NCI-H82 (cell line): Measurements from ENCODE around the gene KEL.
"Not testable (repeated sequence)": the region's sequence is repeated elsewhere in the genome, so short reads cannot be mapped to it uniquely, and the experiment has no call there.

Experiments used
- DNase-seq: peaks from one replicate; lab custom pipeline; 2025; lab: John Stamatoyannopoulos, UW

KEL gene

GRCh38 chr7:142961973-142962926 lies at the start of gene KEL:
Gene KEL (minus strand): TSS chr7:142962363. CDS start chr7:142962206, 157 bp downstream.
- DNase-seq, result peak; percentile 92

GRCh38 chr7:143008007-143008901 lies 46.1 kb upstream of the KEL start:
- peak; percentile 81 for DNase-seq

GRCh38 chr7:143005632-143006260 lies 43.6 kb upstream of the KEL start:
- DNase-seq, result no peak

- DNase-seq, result peak; percentile 69
These were observed 41.4 kb upstream of the KEL start for GRCh38 chr7:143003393-143004051.

- no peak for DNase-seq
These were observed 40.7 kb upstream of the KEL start for GRCh38 chr7:143002898-143003297.

- peak; percentile 42 for DNase-seq
These were observed 39.9 kb upstream of the KEL start for GRCh38 chr7:143002106-143002505.

- no peak for DNase-seq
These were observed 38.5 kb upstream of the KEL start for GRCh38 chr7:143000648-143001047.

GRCh38 chr7:142999793-143000192 lies 37.6 kb upstream of the KEL start:
- DNase-seq, result no peak

- DNase-seq, result no peak
These were observed 36.8 kb upstream of the KEL start for GRCh38 chr7:142998966-142999365.

GRCh38 chr7:142997456-142997989 lies 35.4 kb upstream of the KEL start:
- no peak for DNase-seq

- DNase-seq, result no peak
These were observed 30.3 kb upstream of the KEL start for GRCh38 chr7:142992427-142992826.

- DNase-seq, result no peak
These were observed 22.1 kb upstream of the KEL start for GRCh38 chr7:142984297-142984696.

GRCh38 chr7:142983825-142984224 lies 21.7 kb upstream of the KEL start:
- DNase-seq, result no peak

- not testable (repeated sequence) for DNase-seq
These were observed 16.2 kb upstream of the KEL start for GRCh38 chr7:142978402-142978801.

GRCh38 chr7:142974626-142975025 lies 12.5 kb upstream of the KEL start:
- no peak for DNase-seq

- DNase-seq, result no peak
These were observed 7.0 kb upstream of the KEL start for GRCh38 chr7:142969183-142969582.

- DNase-seq, result no peak
These were observed 6.1 kb upstream of the KEL start for GRCh38 chr7:142968229-142968628.

GRCh38 chr7:142964502-142965246 lies 2.5 kb upstream of the KEL start:
- no peak for DNase-seq

GRCh38 chr7:142963993-142964392 lies 1.8 kb upstream of the KEL start:
- no peak for DNase-seq

- DNase-seq, result peak; percentile 10
These were observed 828 bp upstream of the KEL start for GRCh38 chr7:142962991-142963390.

GRCh38 chr7:142961595-142961972 lies 579 bp downstream of the KEL start:
- no peak for DNase-seq
